ENCODE data around the gene LAMA5.

GRCh38 chr20:62377064-62377461 lies 10.0 kb upstream of the LAMA5 start:
- TF ChIP-seq EZH2 (IDR thresholded peaks at IDR 0.05; ENCODE audit: borderline replicate concordance, insufficient read depth, low read depth, low read length, poor library complexity, severe bottlenecking) (no peak), CTCF (IDR thresholded peaks at IDR 0.05) (no peak)

Measured in B cell (primary cell).